Limb (tissue), 2 donors: ENCODE results near the gene SCN5A.

Source experiments
- DNase-seq, 2 donors: peaks; one replicate each; pipeline ENCODE4 v3.0.0-alpha.2; 2016; ENCODE audit errors: extremely low spot score in 2 of 2

Gene SCN5A

GRCh38 chr3:38544926-38545325, 104.6 kb downstream of the SCN5A start:
- DNase-seq = peak in 1 of 2 donors; percentile 10

- DNase-seq = peak in 1 of 2 donors; percentile 30
These were observed 105.9 kb downstream of the SCN5A start for GRCh38 chr3:38543586-38543985.

- DNase-seq = peak in 1 of 2 donors; percentile 31
These were observed 106.8 kb downstream of the SCN5A start for GRCh38 chr3:38542401-38543298.

GRCh38 chr3:38541806-38542205, 107.7 kb downstream of the SCN5A start:
- DNase-seq = peak in 1 of 2 donors; percentile 33

GRCh38 chr3:38538773-38539353, 110.6 kb downstream of the SCN5A start:
- no peak for DNase-seq

GRCh38 chr3:38536671-38537070, 112.8 kb downstream of the SCN5A start:
- no peak for DNase-seq

- DNase-seq = no peak
These were observed 114.9 kb downstream of the SCN5A start for GRCh38 chr3:38534604-38535003.

GRCh38 chr3:38534180-38534579, 115.3 kb downstream of the SCN5A start:
- DNase-seq = no peak

- no peak for DNase-seq
These were observed 116.1 kb downstream of the SCN5A start for GRCh38 chr3:38533285-38533976.

- DNase-seq = no peak
These were observed 117.0 kb downstream of the SCN5A start for GRCh38 chr3:38532529-38532928.

- no peak for DNase-seq
These were observed 121.0 kb downstream of the SCN5A start for GRCh38 chr3:38528457-38528856.

- DNase-seq = no peak
These were observed 122.7 kb downstream of the SCN5A start for GRCh38 chr3:38526792-38527191.

- no peak for DNase-seq
These were observed 125.2 kb downstream of the SCN5A start for GRCh38 chr3:38524141-38524739.

- no peak for DNase-seq
These were observed 127.5 kb downstream of the SCN5A start for GRCh38 chr3:38522002-38522401.

GRCh38 chr3:38521391-38521987, 128.0 kb downstream of the SCN5A start:
- peak; percentile 72 to 77 for DNase-seq

- DNase-seq = no peak
These were observed 129.8 kb downstream of the SCN5A start for GRCh38 chr3:38519651-38520050.

GRCh38 chr3:38519000-38519399, 130.5 kb downstream of the SCN5A start:
- no peak for DNase-seq

- DNase-seq = no peak
These were observed 132.8 kb downstream of the SCN5A start for GRCh38 chr3:38516669-38517068.

GRCh38 chr3:38515367-38515766, 134.1 kb downstream of the SCN5A start:
- DNase-seq = no peak

- no peak for DNase-seq
These were observed 137.9 kb downstream of the SCN5A start for GRCh38 chr3:38511546-38511945.

- no peak for DNase-seq
These were observed 138.9 kb downstream of the SCN5A start for GRCh38 chr3:38510631-38511030.
